ENCODE measurements around the gene JUN. TPM values are rescaled to one million over a fixed set of nuclear protein-coding genes. Genes with fewer than 3 reads are reported as not detected.

The JUN gene
- total RNA-seq, 1 donor from 2014 or later = 43.4 TPM

Other genes starting within 250 kb of the JUN start
- gene OMA1, start 237.3 kb downstream of the JUN start, total RNA-seq = 7.0 and 11.0 TPM in 2 replicates
- gene TACSTD2, start 206.8 kb downstream of the JUN start, total RNA-seq = 5.1 and 17.1 TPM in 2 replicates
- 13.1 and 14.8 TPM in 2 replicates for gene MYSM1, start 84.0 kb downstream of the JUN start, total RNA-seq

Measured in dermis microvascular lymphatic vessel endothelial cell (primary cell).